Measurements from ENCODE around the gene NHEJ1. TPM values are rescaled to one million over a fixed set of nuclear protein-coding genes. Genes with fewer than 3 reads are reported as not detected.

Gene NHEJ1
- polyA plus RNA-seq, 1 of the 3 experiments (the other 2 are of a cell fraction): 16.3 TPM

- Histone ChIP-seq H3K9me2 (no peaks in the 10 kb centered on the region), H3K9ac (no peak overlapping the region), H3K27ac (ENCODE audit: low read depth in 2 of 2, low read length in 1 of 2) (no peak overlapping the region), H3K36me3 (replicated peaks in 1 of 2; ENCODE audit: control insufficient read depth in 1 of 2, insufficient read depth in 2 of 2, low read length in 1 of 2) (peaks cover 0 to 3% of the 10 kb centered on the region in 2 experiments), H3K4me2 (no peak overlapping the region), H4K20me1 (ENCODE audit: insufficient read depth) (no peaks in the 10 kb centered on the region), H3K27me3 (ENCODE audit: insufficient read depth) (no peaks in the 10 kb centered on the region), H3K79me2 (ENCODE audit: insufficient read depth) (no peaks in the 10 kb centered on the region), H2AFZ (ENCODE audit: low read depth) (no peak overlapping the region), H3F3A (replicated peaks; ENCODE audit: insufficient read depth) (no peaks in the 10 kb centered on the region), H3K4me1 (ENCODE audit: control insufficient read depth in 1 of 2, insufficient read depth in 2 of 2, low read depth in 1 of 2, low read length in 1 of 2) (no peaks in the 10 kb centered on the region), H3K4me3 (ENCODE audit: low read depth in 2 of 2, low read length in 1 of 2) (no peak overlapping the region), H3K9me3 (no peaks in the 10 kb centered on the region)
- ChIA-PET POLR2A (no interaction called here), CTCF (interaction anchor here (1.0 to 2.8 kb wide), 9 partner anchors 9 to 86 kb away, joined by 3 to 14 read pairs (median 3); no protein-coding TSS in a partner anchor)
- no peak for TF ChIP-seq USF2 (IDR thresholded peaks at IDR 0.05; ENCODE audit: borderline replicate concordance, low read depth, low read length)
- TF ChIP-seq MAX (IDR thresholded peaks at IDR 0.05; ENCODE audit: low read depth): no peak
- no peak for TF ChIP-seq PBX3 (IDR thresholded peaks at IDR 0.05)
- no peak for TF ChIP-seq ZBTB33 (IDR thresholded peaks at IDR 0.05; ENCODE audit: borderline replicate concordance, low read depth)
- no peak for TF ChIP-seq MEF2A (IDR thresholded peaks at IDR 0.05; ENCODE audit: borderline replicate concordance, low read depth)
- TF ChIP-seq TCF12 (IDR thresholded peaks at IDR 0.05): no peak
- TF ChIP-seq CTCF (IDR thresholded peaks at IDR 0.05): no peak
- no peak for TF ChIP-seq GABPA (IDR thresholded peaks at IDR 0.05; ENCODE audit: low read depth)
- TF ChIP-seq MXI1 (IDR thresholded peaks at IDR 0.05; ENCODE audit: low read depth, low read length): no peak
- no peak for TF ChIP-seq SIN3A (IDR thresholded peaks at IDR 0.05; ENCODE audit: borderline replicate concordance, low read depth, low read length)
- no peak for TF ChIP-seq NRF1 (IDR thresholded peaks at IDR 0.05; ENCODE audit: low read depth, low read length)
- no peak for TF ChIP-seq SMC3 (IDR thresholded peaks at IDR 0.05; ENCODE audit: low read depth, low read length)
- no peak for DNase-seq
- 96% methylated on average over 5 of the region's 5 CpGs for WGBS (ENCODE audit: low lambda C conversion rate)
Observed at GRCh38 chr2:219082332-219082958, 78.2 kb downstream of the NHEJ1 start.
